T-helper 17 cell (primary cell): ENCODE data around the gene ZNF543. TPM values are rescaled to one million over a fixed set of nuclear protein-coding genes. Genes with fewer than 3 reads are reported as not detected.
"Not testable (repeated sequence)": the region's sequence is repeated elsewhere in the genome, so short reads cannot be mapped to it uniquely, and the experiment has no call there.

Experiments
- ATAC-seq: fragments of 150-1000 bp; cut with Tn5 transposase; 2 replicates; pipeline ENCODE4 v1.10.0; 2021; ENCODE audit warnings: mild to moderate bottlenecking, moderate library complexity
- DNase-seq, 3 donors: peaks; one replicate each; pipeline versions ENCODE4 v3.0.0 to v3.0.0-alpha.2; 2020 to 2021
- H3K9me3 ChIP-seq: one replicate; pipeline ENCODE4 v1.7.0; 2013; ENCODE audit warnings: low read length, mild to moderate bottlenecking; ENCODE audit not compliant: control insufficient read depth, poor library complexity, severe bottlenecking
- H3K27ac Mint-ChIP-seq: one replicate; pipeline ENCODE4 v1.8.0; 2022; ENCODE audit warnings: mild to moderate bottlenecking, moderate library complexity, mixed read lengths
- H3K27me3 Mint-ChIP-seq: one replicate; pipeline ENCODE4 v1.8.0; 2022; ENCODE audit warnings: mixed read lengths
- H3K36me3 Mint-ChIP-seq: one replicate; pipeline ENCODE4 v1.8.0; 2022; ENCODE audit warnings: low read depth, mixed read lengths
- H3K4me1 Mint-ChIP-seq: one replicate; pipeline ENCODE4 v1.8.0; 2022; ENCODE audit warnings: mild to moderate bottlenecking, mixed read lengths
- H3K4me3 Mint-ChIP-seq: one replicate; pipeline ENCODE4 v1.8.0; 2022; ENCODE audit warnings: mild to moderate bottlenecking, moderate library complexity, mixed read lengths
- total RNA-seq, 4 donors: library from RNA in 2 of 4; stranded (reverse) in 2 of 4; gene quantifications; one replicate each; pipeline ENCODE4 v1.2.3 and lab custom pipeline; 2022 to 2026

ZNF543 gene
- total RNA-seq (1 to 10 TPM; 5.3 TPM), total RNA-seq (lab: John Stamatoyannopoulos, UW) (14.0 to 16.5 reads per million in 2 donors)

DNA sequence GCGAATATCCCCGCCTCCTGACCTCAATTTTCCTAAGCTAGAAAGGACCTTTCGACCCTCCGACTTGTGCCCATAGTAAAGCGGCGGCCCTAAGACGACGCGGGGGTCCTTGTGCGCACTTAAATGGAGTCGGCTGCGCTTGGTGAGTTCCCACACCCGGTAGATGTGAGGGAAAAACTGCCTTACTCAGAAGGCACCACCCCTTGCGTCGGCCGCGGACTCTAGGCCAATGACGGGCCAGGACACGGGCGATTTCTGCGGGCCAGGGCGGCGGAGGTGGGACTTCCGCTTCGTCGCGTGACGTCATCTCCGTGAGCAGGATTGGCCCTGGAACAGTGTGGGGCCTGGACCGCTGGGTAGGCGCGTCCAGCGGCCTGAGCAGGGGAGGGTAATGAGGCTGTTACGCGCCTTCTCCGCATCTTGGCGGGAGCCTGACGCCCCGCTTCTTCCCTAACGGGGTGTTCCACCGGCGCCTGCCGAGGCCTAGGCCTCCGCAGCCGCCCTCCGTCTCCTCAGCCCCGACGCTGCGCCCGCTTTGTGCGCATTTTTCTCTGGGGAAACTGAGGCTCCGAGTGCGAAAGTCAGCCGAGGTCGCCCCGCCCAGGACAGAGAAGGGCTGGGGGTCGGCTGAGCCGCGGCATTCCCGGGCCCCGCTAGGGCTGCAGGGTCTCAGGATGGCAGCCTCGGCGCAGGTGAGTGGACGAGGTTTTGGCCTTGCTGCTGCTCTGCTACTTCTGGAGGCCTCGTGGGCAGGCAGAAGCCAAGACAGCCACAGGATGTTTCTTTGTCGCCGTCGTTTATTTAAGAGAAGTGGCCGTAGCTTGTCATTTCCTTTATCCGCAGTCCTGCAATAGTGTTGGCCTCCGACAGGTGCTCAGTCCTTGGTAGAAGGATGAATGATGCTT is at the start of gene ZNF543:
Gene ZNF543, plus strand, starts transcription at position 293 of the 905 bp plus-strand sequence. Its CDS starts 382 bp downstream, at position 675.
- Mint-ChIP-seq H3K4me1 (peaks cover 18% of the 10 kb centered on the region), H3K27me3 (peaks cover 5% of the 10 kb centered on the region), H3K4me3 (peak within 1 kb of the TSS; percentile 90), H3K27ac (peak within 1 kb of the TSS; percentile 89), H3K36me3 (peaks cover 6% of the 10 kb centered on the region)
- H3K9me3 ChIP-seq, result peaks cover 3% of the 10 kb centered on the region
- ATAC-seq (peak; percentile 97), DNase-seq (peak; percentile 81 to 84 (median 81))

DNA sequence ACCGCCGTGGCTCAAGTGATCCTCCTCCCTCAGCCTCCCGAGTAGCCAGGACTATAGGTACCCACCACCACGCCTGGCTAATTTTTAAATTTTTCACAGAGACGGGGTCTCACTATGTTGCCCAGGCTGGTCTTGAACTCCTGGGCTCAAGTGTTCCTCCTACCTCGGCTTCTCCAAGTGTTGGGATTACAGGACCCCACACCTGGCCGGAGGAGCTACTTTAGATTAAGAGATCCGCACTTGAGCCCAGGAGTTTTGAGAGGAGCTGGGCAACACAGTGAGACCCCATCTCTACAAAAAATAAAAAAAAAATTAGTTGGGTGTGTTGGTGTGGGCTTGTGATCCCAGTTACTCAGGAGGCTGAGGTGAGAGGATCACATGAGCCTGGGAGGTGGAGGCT is 49.0 kb upstream of the ZNF543 start:
- Mint-ChIP-seq H3K36me3 (no peaks in the 10 kb centered on the region), H3K4me1 (no peaks in the 10 kb centered on the region), H3K27ac (no peak overlapping the region), H3K27me3 (no peaks in the 10 kb centered on the region), H3K4me3 (no peak overlapping the region)
- H3K9me3 ChIP-seq, result peaks cover 2% of the 10 kb centered on the region
- DNase-seq, result no peak
- no peak for ATAC-seq

DNA sequence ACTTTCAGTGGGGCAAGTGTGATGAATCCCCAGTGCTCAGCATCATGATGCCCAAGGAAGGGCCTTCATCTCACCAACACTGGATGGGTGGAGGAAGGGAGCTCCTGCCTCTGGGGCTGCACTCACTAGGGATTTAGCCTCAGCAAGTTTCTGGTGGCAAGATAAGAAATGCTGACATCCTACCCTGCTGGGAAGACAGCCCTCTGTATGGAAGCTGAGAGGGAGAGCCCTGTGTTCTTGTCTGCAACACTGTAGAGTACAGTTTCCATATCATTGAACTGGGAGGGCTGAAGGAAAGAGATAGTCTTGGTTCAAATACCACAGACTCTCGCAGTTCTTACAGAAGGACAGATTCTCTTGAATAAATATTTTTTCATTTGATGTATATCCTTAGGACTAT is 47.3 kb upstream of the ZNF543 start:
- H3K4me3 Mint-ChIP-seq, result no peak overlapping the region
- peaks cover 3% of the 10 kb centered on the region for H3K4me1 Mint-ChIP-seq
- H3K27ac Mint-ChIP-seq, result no peak overlapping the region
- ATAC-seq (no peak), DNase-seq (no peak)
- H3K27me3 Mint-ChIP-seq, result no peaks in the 10 kb centered on the region
- no peaks in the 10 kb centered on the region for H3K36me3 Mint-ChIP-seq
- H3K9me3 ChIP-seq, result peaks cover 2% of the 10 kb centered on the region

DNA sequence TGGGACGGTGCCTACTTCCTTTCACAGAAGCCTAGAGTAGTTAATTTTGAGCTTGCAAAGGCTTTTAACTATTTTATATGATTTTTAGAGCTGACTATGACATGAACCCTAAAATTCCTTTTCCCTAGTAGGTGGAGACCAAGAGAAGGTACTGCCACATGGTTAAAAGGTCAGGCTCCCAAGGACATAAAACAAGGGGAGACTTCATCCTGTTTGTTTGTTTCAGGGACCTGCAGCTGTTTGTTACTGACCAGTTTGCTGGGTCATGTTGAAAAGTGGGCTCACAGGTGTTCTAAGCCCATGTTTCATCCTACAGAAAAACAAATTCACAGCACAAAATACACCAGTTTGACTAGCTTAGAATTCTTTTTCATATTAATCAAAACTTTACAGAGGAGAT is 43.8 kb upstream of the ZNF543 start:
- peaks cover 2% of the 10 kb centered on the region for H3K9me3 ChIP-seq
- Mint-ChIP-seq H3K27me3 (no peaks in the 10 kb centered on the region), H3K36me3 (peaks cover 3% of the 10 kb centered on the region), H3K27ac (no peak overlapping the region), H3K4me3 (no peak overlapping the region), H3K4me1 (peaks cover 9% of the 10 kb centered on the region)
- DNase-seq, result no peak
- no peak for ATAC-seq

DNA sequence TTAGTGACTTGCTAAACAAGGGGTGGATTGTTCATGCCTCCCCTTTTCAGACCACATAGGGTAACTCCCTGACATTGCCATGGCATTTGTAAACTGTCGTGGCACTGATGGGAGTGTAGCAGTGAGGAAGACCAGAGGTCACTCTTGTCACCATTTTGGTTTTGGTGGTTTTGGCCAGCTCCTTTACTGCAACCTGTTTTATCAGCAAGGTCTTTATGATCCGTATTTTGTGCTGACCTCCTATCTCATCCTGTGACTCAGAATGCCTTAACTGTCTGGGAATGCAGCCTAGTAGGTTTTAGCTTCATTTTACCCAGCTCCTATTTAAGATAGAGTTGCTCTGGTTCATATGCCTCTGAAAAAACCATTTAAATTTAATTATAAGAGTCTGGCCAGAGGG is 41.8 kb upstream of the ZNF543 start:
- not testable (repeated sequence) for H3K27me3 Mint-ChIP-seq, H3K4me3 Mint-ChIP-seq, DNase-seq, H3K27ac Mint-ChIP-seq, H3K36me3 Mint-ChIP-seq, H3K9me3 ChIP-seq, ATAC-seq
- H3K4me1 Mint-ChIP-seq, result peaks cover 25% of the 10 kb centered on the region

DNA sequence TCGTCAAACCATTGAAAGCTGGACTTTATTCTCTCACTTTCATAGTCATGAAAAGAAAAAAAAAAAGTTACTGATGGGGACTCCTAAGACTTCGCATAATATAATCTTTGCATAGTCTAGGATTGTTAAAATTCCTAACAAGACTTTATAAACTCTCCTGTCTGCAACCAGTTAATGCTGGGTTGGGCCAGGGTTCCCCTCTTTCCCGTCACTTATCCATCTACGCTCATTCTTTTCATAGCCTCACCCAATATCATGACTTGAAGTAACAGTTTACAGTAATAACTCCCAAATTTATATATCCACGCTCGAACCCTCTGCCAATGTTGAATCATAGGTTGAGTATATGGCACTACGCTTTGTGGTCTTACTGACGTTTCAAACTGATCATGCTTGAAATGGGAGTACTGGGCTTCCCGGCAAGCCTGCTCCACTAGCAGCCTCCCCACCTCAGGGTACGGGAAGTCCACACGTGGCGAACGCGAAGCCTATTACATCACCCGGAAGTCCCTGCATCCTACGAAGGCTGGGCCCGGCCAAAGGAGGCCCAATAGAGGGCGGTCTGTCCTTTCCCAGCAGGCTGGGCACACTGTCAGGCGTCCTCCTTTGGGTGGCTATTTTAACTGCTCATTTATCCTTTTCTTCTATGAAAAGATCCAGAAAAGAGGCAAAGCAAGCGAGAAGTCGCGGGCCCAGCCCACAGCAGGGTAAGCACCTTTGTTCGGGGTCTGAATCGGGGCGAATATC is 40.7 kb upstream of the ZNF543 start:
- Mint-ChIP-seq H3K27me3 (no peaks in the 10 kb centered on the region), H3K27ac (no peak overlapping the region), H3K4me1 (peaks cover 28% of the 10 kb centered on the region), H3K36me3 (peaks cover 3% of the 10 kb centered on the region), H3K4me3 (no peak overlapping the region)
- peak; percentile 55 to 64 (median 58) for DNase-seq
- no peaks in the 10 kb centered on the region for H3K9me3 ChIP-seq
- ATAC-seq, result peak; percentile 77

DNA sequence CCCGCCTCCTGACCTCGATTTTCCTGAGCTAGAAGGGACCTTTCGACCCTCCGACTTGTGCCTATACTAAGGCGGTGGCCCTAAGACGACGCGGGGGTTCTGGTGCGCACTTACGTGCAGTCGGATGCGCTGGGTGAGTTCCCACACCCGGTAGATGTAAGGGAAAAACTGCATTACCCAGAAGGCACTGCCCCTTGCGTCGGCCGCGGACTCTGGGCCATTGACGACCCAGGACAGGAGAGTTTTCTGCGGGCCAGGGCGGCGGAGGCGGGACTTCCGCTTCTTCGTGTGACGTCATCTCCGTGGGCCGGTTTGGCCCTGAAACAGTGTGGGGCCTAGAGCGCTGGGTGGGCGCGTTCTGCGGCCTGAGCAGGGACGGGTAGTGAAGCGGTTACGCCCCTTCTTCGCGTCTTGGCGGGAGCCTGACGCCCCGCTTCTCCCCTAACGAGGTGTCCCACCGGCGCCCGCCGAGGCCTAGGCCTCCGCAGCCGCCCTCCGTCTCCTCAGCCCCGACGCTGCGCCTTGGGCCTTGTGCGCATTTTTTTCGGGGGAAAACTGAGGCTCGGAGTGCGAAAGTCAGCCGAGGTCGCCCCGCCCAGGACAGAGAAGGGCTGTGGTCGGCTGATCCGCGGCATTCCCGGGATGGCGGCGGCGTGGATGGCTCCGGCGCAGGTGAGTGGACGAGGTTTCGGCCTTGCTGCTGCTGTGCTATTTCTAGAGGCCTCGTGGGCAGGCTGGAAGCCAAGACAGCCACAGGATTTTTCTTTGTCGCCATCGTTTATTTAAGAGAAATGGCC is 39.9 kb upstream of the ZNF543 start, which contains the start of gene ZNF460:
Gene ZNF460, plus strand, starts transcription at position 321 of the 797 bp plus-strand sequence. Its CDS starts 322 bp downstream, at position 643.
- no peak within 1 kb of the TSS for H3K4me3 Mint-ChIP-seq
- peak; percentile 93 for ATAC-seq
- H3K4me1 Mint-ChIP-seq, result peaks cover 28% of the 10 kb centered on the region
- no peak within 1 kb of the TSS for H3K27ac Mint-ChIP-seq
- no peaks in the 10 kb centered on the region for H3K27me3 Mint-ChIP-seq
- H3K9me3 ChIP-seq, result no peaks in the 10 kb centered on the region
- DNase-seq, result peak; percentile 89 to 91 (median 91)
- peaks cover 7% of the 10 kb centered on the region for H3K36me3 Mint-ChIP-seq

DNA sequence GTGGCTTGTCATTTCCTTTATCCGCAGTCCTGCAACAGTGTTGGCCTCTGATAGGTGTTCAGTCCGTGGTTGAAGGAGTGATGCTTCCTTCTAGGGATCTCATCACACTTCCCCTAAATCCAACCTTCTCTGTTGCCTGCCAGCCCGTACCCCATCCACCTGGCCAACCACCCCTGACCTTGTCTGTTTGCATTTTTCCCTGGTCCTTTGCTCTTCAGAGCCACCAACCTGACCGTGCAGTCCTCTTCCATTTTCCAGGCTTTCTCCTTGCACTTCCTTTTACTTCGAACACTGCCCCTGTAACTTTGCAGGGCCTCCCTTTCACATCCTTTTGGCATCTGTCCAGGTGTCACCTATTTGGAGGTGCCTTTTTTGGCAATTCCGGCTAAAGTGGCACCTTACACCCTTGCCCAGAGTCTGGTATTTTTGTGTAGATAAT is 39.3 kb upstream of the ZNF543 start:
- DNase-seq (no peak), ATAC-seq (no peak)
- no peaks in the 10 kb centered on the region for H3K27me3 Mint-ChIP-seq
- H3K27ac Mint-ChIP-seq, result no peak overlapping the region
- H3K4me3 Mint-ChIP-seq, result no peak overlapping the region
- H3K9me3 ChIP-seq, result no peaks in the 10 kb centered on the region
- H3K4me1 Mint-ChIP-seq, result peaks cover 28% of the 10 kb centered on the region
- H3K36me3 Mint-ChIP-seq, result peaks cover 7% of the 10 kb centered on the region

DNA sequence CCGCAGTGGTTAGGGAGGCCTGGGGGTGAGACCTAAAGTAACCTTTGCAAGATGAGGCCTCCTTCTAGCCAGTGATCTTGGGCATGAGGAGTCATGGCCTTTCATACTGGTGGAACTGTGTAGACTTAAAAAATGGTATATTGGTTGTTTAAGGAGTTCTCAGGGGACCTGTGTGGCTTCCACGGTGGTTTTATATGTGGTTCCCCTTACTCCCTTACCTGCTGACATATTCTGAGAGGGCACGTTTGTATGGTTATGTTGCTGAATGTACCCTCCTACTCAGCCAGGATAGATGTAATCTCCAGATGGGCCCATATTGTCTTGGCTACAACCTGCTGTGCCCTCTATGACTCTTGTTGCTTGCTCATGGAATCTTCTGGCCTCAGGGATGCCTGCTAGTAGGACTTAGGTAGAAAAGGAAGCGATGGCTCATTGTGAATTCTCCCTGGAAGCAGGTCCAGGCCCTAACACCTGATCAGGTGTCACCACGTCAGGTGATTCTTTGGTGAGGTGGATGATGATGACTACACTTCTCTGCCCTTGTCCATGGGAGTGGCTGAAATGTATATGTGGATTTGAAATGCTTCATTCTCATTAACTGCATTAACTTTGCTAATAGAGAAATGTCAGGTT is 38.1 kb upstream of the ZNF543 start:
- Mint-ChIP-seq H3K27me3 (no peaks in the 10 kb centered on the region), H3K4me3 (no peak overlapping the region), H3K4me1 (peaks cover 30% of the 10 kb centered on the region), H3K36me3 (peaks cover 10% of the 10 kb centered on the region), H3K27ac (no peak overlapping the region)
- DNase-seq, result no peak
- H3K9me3 ChIP-seq, result no peaks in the 10 kb centered on the region
- ATAC-seq, result no peak

DNA sequence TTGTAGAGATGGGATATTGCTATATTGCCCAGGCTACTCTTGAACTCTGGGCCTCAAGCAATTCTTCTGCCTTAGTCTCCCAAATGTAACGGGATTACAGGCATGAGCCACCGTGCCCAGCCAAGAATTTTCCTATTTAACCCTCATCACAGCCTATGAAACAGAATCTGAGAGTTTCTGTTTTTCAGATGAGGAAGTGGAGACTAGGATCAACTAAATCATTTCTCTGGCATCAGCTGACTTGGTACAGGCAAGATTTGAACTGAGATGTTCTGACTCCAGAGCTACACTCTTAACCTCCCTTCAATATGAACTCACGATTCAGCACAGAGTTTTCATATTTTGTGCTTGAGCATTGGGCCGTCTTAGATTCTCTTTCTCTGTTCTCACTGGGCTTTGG is 31.9 kb upstream of the ZNF543 start:
- ATAC-seq (no peak), DNase-seq (no peak)
- Mint-ChIP-seq H3K4me3 (no peak overlapping the region), H3K36me3 (peaks cover 20% of the 10 kb centered on the region), H3K27me3 (no peaks in the 10 kb centered on the region), H3K27ac (no peak overlapping the region), H3K4me1 (peaks cover 6% of the 10 kb centered on the region)
- peaks cover 14% of the 10 kb centered on the region for H3K9me3 ChIP-seq

DNA sequence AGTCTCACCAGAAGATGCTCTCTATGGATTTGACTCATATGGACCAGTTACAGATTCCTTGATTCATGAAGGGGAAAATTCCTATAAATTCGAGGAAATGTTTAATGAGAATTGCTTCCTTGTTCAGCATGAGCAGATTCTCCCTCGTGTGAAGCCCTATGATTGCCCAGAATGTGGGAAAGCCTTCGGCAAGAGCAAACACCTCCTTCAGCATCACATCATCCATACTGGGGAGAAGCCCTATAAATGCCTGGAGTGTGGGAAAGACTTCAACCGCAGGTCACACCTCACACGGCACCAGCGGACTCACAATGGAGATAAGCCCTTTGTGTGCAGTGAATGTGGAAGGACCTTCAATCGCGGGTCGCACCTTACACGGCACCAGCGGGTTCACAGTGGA is 29.3 kb upstream of the ZNF543 start:
- H3K9me3 ChIP-seq, result peaks cover 17% of the 10 kb centered on the region

DNA sequence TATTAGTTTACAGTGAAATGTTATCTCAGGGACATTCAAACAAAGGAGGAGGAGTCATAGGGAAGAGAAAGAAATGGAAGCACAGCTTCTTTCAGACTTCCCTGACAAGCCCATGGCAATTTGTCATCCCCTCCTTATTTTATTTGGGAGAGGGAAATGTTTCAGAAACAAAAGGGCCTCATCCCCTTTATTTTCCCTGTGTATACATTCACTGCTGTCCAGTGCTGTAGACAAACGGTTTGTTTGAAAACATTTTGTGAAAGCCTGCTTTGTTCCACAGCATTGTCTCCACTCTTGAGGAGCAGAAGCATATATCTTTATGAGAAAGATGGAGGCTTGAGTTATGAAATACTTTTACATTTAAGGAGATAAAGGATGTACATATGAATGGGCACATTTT is 27.7 kb upstream of the ZNF543 start:
- ATAC-seq (no peak), DNase-seq (no peak)
- no peaks in the 10 kb centered on the region for H3K27me3 Mint-ChIP-seq
- no peak overlapping the region for H3K4me3 Mint-ChIP-seq
- peaks cover 3% of the 10 kb centered on the region for H3K4me1 Mint-ChIP-seq
- peaks cover 17% of the 10 kb centered on the region for H3K9me3 ChIP-seq
- no peak overlapping the region for H3K27ac Mint-ChIP-seq
- peaks cover 19% of the 10 kb centered on the region for H3K36me3 Mint-ChIP-seq

More for the DNA sequence above, 29.3 kb upstream of the ZNF543 start:
- peaks cover 20% of the 10 kb centered on the region for H3K36me3 Mint-ChIP-seq
- H3K27me3 Mint-ChIP-seq, result no peaks in the 10 kb centered on the region
- no peak for DNase-seq
- no peak overlapping the region for H3K4me3 Mint-ChIP-seq
- no peak for ATAC-seq
- H3K27ac Mint-ChIP-seq, result no peak overlapping the region
- peaks cover 3% of the 10 kb centered on the region for H3K4me1 Mint-ChIP-seq
